Activated naive CD8-positive, alpha-beta T cell (primary cell): ENCODE results near the gene ADAMTS17.

Source experiments
- H3K27ac Mint-ChIP-seq: one replicate; pipeline ENCODE4 v1.8.0; 2021; ENCODE audit warnings: mixed read lengths
- H3K27me3 Mint-ChIP-seq: one replicate; pipeline ENCODE4 v1.8.0; 2021; ENCODE audit warnings: mixed read lengths
- H3K36me3 Mint-ChIP-seq: one replicate; pipeline ENCODE4 v1.8.0; 2021; ENCODE audit warnings: mixed read lengths
- H3K4me1 Mint-ChIP-seq: one replicate; pipeline ENCODE4 v1.8.0; 2021; ENCODE audit warnings: low read depth, mixed read lengths
- H3K4me3 Mint-ChIP-seq: one replicate; pipeline ENCODE4 v1.8.0; 2021; ENCODE audit warnings: mild to moderate bottlenecking, mixed read lengths
- H3K9me3 Mint-ChIP-seq: one replicate; pipeline ENCODE4 v1.8.0; 2021; ENCODE audit warnings: low read depth, mixed read lengths

ADAMTS17 gene

GRCh38 chr15:100281096-100281917 lies 60.5 kb downstream of the ADAMTS17 start:
- Mint-ChIP-seq H3K36me3 (peaks cover 15% of the 10 kb centered on the region), H3K27ac (no peak overlapping the region), H3K4me1 (no peaks in the 10 kb centered on the region)

DNA sequence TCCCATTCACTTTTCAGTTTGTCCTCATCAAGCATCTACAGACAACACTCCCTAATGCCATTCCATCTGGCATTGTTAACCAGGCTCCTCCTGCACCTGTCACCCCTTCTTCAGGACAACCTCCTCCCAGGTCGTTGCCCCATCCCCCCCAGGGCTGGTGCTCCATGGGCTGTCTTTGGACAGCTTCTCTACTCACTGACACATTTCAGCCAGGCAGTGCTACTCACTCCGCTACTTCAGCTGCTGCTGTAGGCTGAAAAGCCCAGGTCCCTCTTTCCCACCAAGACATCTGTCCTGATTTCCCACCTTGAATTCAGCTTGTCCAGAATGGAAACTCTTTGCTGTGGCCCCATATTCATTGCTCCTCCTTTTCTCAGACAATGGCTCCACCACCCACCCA lies 61.9 kb downstream of the ADAMTS17 start:
- Mint-ChIP-seq H3K4me3 (no peak overlapping the region), H3K4me1 (no peaks in the 10 kb centered on the region), H3K9me3 (no peaks in the 10 kb centered on the region), H3K27ac (no peak overlapping the region), H3K36me3 (peaks cover 13% of the 10 kb centered on the region), H3K27me3 (no peaks in the 10 kb centered on the region)

More at GRCh38 chr15:100281096-100281917, 60.5 kb downstream of the ADAMTS17 start:
- Mint-ChIP-seq H3K9me3 (no peaks in the 10 kb centered on the region), H3K27me3 (no peaks in the 10 kb centered on the region), H3K4me3 (no peak overlapping the region)

- peaks cover 15% of the 10 kb centered on the region for H3K36me3 Mint-ChIP-seq
- H3K27me3 Mint-ChIP-seq = no peaks in the 10 kb centered on the region
- H3K27ac Mint-ChIP-seq = no peak overlapping the region
- H3K4me1 Mint-ChIP-seq = no peaks in the 10 kb centered on the region
- H3K9me3 Mint-ChIP-seq = no peaks in the 10 kb centered on the region
- H3K4me3 Mint-ChIP-seq = no peak overlapping the region
These were observed 62.3 kb downstream of the ADAMTS17 start for GRCh38 chr15:100279446-100279845.

- peaks cover 6% of the 10 kb centered on the region for H3K9me3 Mint-ChIP-seq
- no peaks in the 10 kb centered on the region for H3K4me1 Mint-ChIP-seq
- H3K36me3 Mint-ChIP-seq = peaks cover 19% of the 10 kb centered on the region
- no peaks in the 10 kb centered on the region for H3K27me3 Mint-ChIP-seq
- H3K27ac Mint-ChIP-seq = no peak overlapping the region
- H3K4me3 Mint-ChIP-seq = no peak overlapping the region
These were observed 63.0 kb downstream of the ADAMTS17 start for GRCh38 chr15:100278596-100279380.

- Mint-ChIP-seq H3K4me3 (no peak overlapping the region), H3K9me3 (peaks cover 20% of the 10 kb centered on the region), H3K27me3 (no peaks in the 10 kb centered on the region), H3K27ac (no peak overlapping the region), H3K4me1 (no peaks in the 10 kb centered on the region), H3K36me3 (peaks cover 29% of the 10 kb centered on the region)
These were observed 64.5 kb downstream of the ADAMTS17 start for GRCh38 chr15:100277087-100277855.

DNA sequence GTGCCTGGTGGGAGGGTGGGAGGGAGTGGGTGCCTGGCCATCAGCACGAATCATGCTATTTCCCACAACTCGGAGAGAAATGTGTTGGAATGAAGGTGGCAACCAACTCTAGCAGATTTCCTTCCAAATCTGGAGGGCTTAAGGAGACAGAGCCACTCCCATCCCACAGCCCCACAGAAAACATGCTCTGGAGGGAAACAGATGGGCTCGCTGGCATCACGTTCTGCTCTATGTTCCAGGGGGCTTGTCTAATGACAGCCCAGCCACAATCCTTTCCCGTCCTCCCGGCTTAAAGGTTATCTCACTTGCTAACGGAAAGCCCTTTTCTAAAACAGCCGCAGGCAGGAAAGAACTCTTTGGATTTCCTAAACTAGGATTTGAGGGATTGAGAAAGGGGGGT lies 65.3 kb downstream of the ADAMTS17 start:
- Mint-ChIP-seq H3K27me3 (no peaks in the 10 kb centered on the region), H3K27ac (no peak overlapping the region), H3K4me3 (no peak overlapping the region), H3K36me3 (peaks cover 35% of the 10 kb centered on the region), H3K4me1 (no peaks in the 10 kb centered on the region), H3K9me3 (peaks cover 24% of the 10 kb centered on the region)

GRCh38 chr15:100275641-100276040 lies 66.1 kb downstream of the ADAMTS17 start:
- Mint-ChIP-seq H3K36me3 (peaks cover 39% of the 10 kb centered on the region), H3K27me3 (no peaks in the 10 kb centered on the region), H3K9me3 (peaks cover 29% of the 10 kb centered on the region), H3K4me1 (no peaks in the 10 kb centered on the region), H3K4me3 (no peak overlapping the region), H3K27ac (no peak overlapping the region)

DNA sequence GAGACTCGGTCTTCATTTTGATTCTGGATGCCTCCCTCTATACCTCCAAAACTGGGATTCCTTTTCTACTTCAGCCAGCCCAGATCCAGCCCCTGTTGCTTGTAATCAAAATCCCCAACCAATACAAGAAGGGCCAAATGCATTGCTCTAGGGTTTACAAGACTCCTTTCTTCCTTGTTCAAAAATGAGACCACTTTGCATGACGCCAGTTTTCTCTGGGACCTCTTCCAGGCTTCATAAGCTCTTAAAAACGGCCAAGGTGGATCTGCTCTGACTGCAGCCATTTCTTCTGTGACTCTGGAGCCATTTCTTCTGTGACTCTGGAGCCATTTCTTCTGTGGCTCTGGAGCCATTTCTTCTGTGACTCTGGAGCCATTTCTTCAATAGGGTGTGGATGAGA lies 71.9 kb downstream of the ADAMTS17 start:
- Mint-ChIP-seq H3K27me3 (no peaks in the 10 kb centered on the region), H3K4me3 (no peak overlapping the region), H3K27ac (no peak overlapping the region), H3K4me1 (no peaks in the 10 kb centered on the region), H3K36me3 (peaks cover 35% of the 10 kb centered on the region), H3K9me3 (peaks cover 33% of the 10 kb centered on the region)

GRCh38 chr15:100266166-100266565 lies 75.6 kb downstream of the ADAMTS17 start:
- Mint-ChIP-seq H3K27ac (no peak overlapping the region), H3K9me3 (peaks cover 8% of the 10 kb centered on the region), H3K4me3 (no peak overlapping the region), H3K27me3 (no peaks in the 10 kb centered on the region), H3K4me1 (no peaks in the 10 kb centered on the region), H3K36me3 (peaks cover 9% of the 10 kb centered on the region)

DNA sequence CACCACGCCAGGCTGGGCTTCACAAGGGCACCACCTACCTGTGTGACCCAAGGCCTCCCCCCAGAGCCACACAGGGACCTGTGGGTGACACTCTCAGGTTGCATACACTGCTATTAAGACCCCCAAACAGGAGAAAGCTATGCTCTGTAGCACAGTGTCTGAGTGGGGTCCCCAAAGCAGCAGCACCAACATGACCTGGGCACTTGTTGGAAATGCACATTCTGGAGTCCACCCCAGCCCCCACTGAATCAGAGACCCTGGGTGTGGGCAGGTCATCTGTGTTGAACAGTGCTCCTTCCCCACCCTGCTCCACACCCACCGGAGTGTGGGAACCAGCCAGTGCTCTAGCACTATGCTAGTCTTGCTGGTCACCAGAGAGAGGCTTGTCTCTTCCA lies 76.1 kb downstream of the ADAMTS17 start:
- peaks cover 10% of the 10 kb centered on the region for H3K36me3 Mint-ChIP-seq
- no peak overlapping the region for H3K4me3 Mint-ChIP-seq
- H3K27me3 Mint-ChIP-seq = no peaks in the 10 kb centered on the region
- H3K27ac Mint-ChIP-seq = no peak overlapping the region
- peaks cover 4% of the 10 kb centered on the region for H3K9me3 Mint-ChIP-seq
- H3K4me1 Mint-ChIP-seq = no peaks in the 10 kb centered on the region

GRCh38 chr15:100264994-100265640 lies 76.7 kb downstream of the ADAMTS17 start:
- H3K27ac Mint-ChIP-seq = no peak overlapping the region
- peaks cover 4% of the 10 kb centered on the region for H3K9me3 Mint-ChIP-seq
- H3K36me3 Mint-ChIP-seq = peaks cover 10% of the 10 kb centered on the region
- no peaks in the 10 kb centered on the region for H3K27me3 Mint-ChIP-seq
- no peak overlapping the region for H3K4me3 Mint-ChIP-seq
- H3K4me1 Mint-ChIP-seq = no peaks in the 10 kb centered on the region

GRCh38 chr15:100263721-100264455 lies 77.9 kb downstream of the ADAMTS17 start:
- Mint-ChIP-seq H3K9me3 (no peaks in the 10 kb centered on the region), H3K4me1 (no peaks in the 10 kb centered on the region), H3K36me3 (peaks cover 8% of the 10 kb centered on the region), H3K4me3 (no peak overlapping the region), H3K27ac (no peak overlapping the region), H3K27me3 (no peaks in the 10 kb centered on the region)

DNA sequence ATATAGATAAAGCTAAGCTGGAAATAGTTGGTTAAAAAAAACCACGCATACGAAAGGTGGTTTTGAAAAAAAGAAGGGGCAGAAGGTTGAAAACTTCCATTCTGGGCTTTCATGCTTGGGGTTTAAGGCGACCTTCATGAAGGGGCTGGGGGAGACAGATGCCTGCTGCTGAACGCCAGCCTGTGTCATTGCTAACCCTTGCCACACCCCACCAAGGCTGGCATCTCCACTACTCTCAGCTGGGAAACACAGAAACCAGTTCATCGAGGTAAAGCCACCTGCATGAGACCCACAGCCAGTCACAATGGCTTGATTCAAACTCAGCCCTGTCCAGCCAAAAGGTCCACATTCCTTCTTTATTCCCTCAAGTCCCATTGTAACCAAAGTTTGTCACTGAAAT lies 78.7 kb downstream of the ADAMTS17 start:
- Mint-ChIP-seq H3K27me3 (no peaks in the 10 kb centered on the region), H3K9me3 (no peaks in the 10 kb centered on the region), H3K36me3 (peaks cover 11% of the 10 kb centered on the region), H3K27ac (no peak overlapping the region), H3K4me3 (no peak overlapping the region), H3K4me1 (no peaks in the 10 kb centered on the region)
